ENCODE measurements around the gene COX14. TPM values are rescaled to one million over a fixed set of nuclear protein-coding genes. Genes with fewer than 3 reads are reported as not detected.
A peak's percentile ranks its signal among the peaks of the same experiment; 100 is the strongest.

COX14 gene
- total RNA-seq, 1 donor from 2014 or later, result 52.1 TPM

DNA sequence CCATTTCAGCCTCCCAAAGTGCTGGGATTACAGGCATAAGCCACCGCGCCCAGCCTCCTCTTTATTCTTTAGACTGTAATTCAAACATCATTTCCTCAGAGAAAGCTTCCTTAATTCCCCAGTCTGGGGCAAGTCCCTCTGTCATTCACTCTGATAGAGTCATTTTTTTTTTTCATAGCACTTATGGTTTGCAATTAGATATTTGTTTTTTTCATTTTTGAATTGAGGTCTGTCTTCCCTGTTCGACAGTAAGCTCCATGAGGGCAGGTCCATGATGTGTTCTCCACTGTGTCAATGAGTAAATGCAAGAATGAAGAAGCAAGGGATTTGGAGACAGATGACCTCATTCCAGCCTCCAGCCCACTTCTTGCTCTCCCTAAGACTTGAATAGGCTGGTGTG lies 42.5 kb upstream of the COX14 start:
- TF ChIP-seq, protein P1, sequence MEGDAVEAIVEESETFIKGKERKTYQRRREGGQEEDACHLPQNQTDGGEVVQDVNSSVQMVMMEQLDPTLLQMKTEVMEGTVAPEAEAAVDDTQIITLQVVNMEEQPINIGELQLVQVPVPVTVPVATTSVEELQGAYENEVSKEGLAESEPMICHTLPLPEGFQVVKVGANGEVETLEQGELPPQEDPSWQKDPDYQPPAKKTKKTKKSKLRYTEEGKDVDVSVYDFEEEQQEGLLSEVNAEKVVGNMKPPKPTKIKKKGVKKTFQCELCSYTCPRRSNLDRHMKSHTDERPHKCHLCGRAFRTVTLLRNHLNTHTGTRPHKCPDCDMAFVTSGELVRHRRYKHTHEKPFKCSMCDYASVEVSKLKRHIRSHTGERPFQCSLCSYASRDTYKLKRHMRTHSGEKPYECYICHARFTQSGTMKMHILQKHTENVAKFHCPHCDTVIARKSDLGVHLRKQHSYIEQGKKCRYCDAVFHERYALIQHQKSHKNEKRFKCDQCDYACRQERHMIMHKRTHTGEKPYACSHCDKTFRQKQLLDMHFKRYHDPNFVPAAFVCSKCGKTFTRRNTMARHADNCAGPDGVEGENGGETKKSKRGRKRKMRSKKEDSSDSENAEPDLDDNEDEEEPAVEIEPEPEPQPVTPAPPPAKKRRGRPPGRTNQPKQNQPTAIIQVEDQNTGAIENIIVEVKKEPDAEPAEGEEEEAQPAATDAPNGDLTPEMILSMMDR (IDR thresholded peaks at IDR 0.05; ENCODE audit: insufficient read depth, low read length, severe bottlenecking), result no peak
- no peaks in the 10 kb centered on the region for H3K36me3 ChIP-seq (ENCODE audit: control insufficient read depth, insufficient read depth, low read length)
- DNase-seq (ENCODE audit: low read depth) (no peak), FAIRE-seq (no peak)
- H3K27me3 ChIP-seq (ENCODE audit: control insufficient read depth, insufficient read depth, low read length), result no peaks in the 10 kb centered on the region
- H3K4me3 ChIP-seq (ENCODE audit: low read depth, low read length), result no peak overlapping the region

DNA sequence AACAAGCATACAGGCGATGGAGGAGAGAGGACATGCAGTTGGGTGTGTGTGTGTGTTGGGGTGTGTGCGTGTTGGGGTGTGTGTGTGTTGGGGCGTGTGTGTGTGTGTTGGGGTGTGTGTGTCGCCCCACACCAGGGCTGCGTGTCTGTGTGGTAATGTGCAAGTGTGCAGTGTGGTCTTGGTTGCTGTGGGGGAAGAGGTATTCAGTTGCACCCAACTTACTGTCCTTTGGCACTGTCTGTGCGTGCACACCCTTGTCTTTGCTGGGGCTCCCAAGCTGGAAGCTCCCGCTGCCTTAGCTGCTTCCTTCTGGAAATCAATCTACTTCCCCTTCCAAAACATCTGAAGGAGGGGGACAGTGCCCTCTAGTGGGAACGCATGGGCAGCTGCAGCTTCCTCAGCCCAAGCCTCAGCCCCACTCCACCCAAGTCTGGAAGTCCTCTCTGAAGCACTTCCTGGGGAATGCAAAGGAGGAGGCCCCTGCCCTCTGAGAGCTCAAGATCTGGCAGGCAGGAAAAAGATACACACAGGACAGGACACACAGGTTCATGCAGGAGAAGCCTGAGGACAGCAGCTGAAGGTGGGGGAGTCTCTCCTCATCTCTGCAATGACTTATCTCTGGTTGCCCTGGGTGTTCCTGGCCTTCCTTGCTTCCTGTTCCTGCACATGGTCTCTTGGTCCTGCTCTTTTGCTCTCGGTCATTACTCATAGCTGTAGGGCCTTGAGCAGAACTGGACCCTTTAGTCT lies 41.5 kb upstream of the COX14 start:
- no peak overlapping the region for H3K4me3 ChIP-seq (ENCODE audit: low read depth, low read length)
- DNase-seq (ENCODE audit: low read depth) (peak; percentile 70), FAIRE-seq (no peak)
- no peaks in the 10 kb centered on the region for H3K36me3 ChIP-seq (ENCODE audit: control insufficient read depth, insufficient read depth, low read length)
- H3K27me3 ChIP-seq (ENCODE audit: control insufficient read depth, insufficient read depth, low read length), result no peaks in the 10 kb centered on the region
- TF ChIP-seq, protein P1 (IDR thresholded peaks at IDR 0.05; ENCODE audit: insufficient read depth, low read length, severe bottlenecking), result peak; percentile 94

DNA sequence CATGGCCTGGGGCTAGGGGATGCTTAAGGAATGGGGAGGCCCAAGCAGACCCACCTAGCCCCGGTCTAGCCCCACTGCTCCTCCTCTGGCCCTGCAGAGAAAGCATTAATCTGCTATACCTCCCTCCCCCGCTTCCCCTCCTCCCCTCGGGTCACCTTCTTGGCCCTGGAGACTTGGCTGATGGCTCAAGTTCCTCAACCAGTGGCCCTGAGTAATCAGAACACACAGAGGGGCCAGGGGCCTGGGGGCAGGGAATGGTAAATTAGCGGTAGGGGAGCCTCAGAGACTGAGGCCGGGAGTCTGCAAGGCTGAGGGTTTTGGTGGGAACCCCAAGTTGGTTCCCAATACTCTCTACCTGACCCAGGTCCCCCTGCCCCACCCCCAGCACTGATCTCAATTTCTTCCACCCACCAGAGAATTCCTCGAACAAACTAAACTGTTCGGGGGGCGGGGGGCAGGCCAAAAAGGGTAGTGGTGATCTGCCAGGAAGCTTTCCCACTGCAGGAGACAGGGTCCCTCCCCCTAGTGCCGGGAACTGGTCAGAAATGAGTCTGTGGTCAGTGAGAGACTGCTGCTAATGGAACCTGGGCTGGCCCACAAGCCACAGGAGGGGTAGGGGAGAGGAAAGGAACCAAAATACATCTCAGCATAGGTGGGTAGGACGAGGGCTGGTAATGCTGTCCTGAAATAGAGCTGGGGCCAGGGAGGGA lies 39.7 kb upstream of the COX14 start:
- no peak overlapping the region for H3K4me3 ChIP-seq (ENCODE audit: low read depth, low read length)

DNA sequence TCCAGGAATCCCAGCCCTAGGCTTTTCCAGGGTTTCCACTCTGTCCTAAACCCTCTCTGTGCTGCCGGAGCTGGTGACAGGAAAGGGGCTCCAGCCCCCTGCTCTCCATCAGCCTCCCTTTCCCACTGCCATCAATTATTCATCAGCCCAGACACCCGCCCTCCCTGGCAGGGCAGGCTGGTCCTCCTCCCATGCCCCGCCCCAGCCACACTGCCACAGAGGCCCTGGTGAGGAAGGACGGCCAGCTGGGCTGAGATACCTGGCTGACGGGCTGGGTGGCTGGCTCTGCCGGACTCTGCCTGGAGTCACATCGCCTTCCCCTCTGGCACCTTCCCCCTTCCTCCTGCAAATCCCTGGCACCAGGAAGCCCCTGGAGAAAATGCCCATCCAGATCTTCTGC lies 38.8 kb upstream of the COX14 start:
- Histone ChIP-seq H3K36me3 (ENCODE audit: control insufficient read depth, insufficient read depth, low read length) (no peaks in the 10 kb centered on the region), H3K27me3 (ENCODE audit: control insufficient read depth, insufficient read depth, low read length) (no peaks in the 10 kb centered on the region), H3K4me3 (ENCODE audit: low read depth, low read length) (no peak overlapping the region)
- DNase-seq (ENCODE audit: low read depth), result no peak
- FAIRE-seq, result no peak
- TF ChIP-seq, protein P1 (IDR thresholded peaks at IDR 0.05; ENCODE audit: insufficient read depth, low read length, severe bottlenecking), result no peak

More for the DNA sequence above, 39.7 kb upstream of the COX14 start:
- no peaks in the 10 kb centered on the region for H3K36me3 ChIP-seq (ENCODE audit: control insufficient read depth, insufficient read depth, low read length)
- TF ChIP-seq, protein P1 (IDR thresholded peaks at IDR 0.05; ENCODE audit: insufficient read depth, low read length, severe bottlenecking), result no peak
- FAIRE-seq (no peak), DNase-seq (ENCODE audit: low read depth) (no peak)
- H3K27me3 ChIP-seq (ENCODE audit: control insufficient read depth, insufficient read depth, low read length), result no peaks in the 10 kb centered on the region

DNA sequence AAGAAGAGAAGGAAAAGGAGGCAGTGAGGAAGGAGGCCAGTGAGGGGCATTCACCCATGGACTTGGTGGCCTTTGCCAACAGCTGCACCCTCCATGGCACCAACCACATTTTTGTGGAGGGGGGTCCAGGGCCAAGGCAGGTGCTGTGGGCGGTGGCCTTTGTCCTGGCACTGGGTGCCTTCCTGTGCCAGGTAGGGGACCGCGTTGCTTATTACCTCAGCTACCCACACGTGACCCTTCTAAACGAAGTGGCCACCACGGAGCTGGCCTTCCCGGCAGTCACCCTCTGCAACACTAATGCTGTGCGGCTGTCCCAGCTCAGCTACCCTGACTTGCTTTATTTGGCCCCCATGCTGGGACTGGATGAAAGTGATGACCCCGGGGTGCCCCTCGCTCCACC lies 38.3 kb upstream of the COX14 start:
- no peak for FAIRE-seq
- H3K27me3 ChIP-seq (ENCODE audit: control insufficient read depth, insufficient read depth, low read length), result no peaks in the 10 kb centered on the region
- TF ChIP-seq, protein P1 (IDR thresholded peaks at IDR 0.05; ENCODE audit: insufficient read depth, low read length, severe bottlenecking), result no peak

More for the DNA sequence above, 38.3 kb upstream of the COX14 start:
- H3K4me3 ChIP-seq (ENCODE audit: low read depth, low read length), result no peak overlapping the region
- H3K36me3 ChIP-seq (ENCODE audit: control insufficient read depth, insufficient read depth, low read length), result no peaks in the 10 kb centered on the region
- DNase-seq (ENCODE audit: low read depth), result no peak
